NOMO-1 treated with DMSO at 0.1 percent for 48 hours (cell line): ENCODE data around the gene WDPCP.
"Not testable (repeated sequence)": the region's sequence is repeated elsewhere in the genome, so short reads cannot be mapped to it uniquely, and the experiment has no call there.

Experiments used
- DNase-seq: peaks from one replicate; lab custom pipeline; 2025; ENCODE audit not compliant: unreplicated experiment; lab: John Stamatoyannopoulos, UW

The WDPCP gene

DNA sequence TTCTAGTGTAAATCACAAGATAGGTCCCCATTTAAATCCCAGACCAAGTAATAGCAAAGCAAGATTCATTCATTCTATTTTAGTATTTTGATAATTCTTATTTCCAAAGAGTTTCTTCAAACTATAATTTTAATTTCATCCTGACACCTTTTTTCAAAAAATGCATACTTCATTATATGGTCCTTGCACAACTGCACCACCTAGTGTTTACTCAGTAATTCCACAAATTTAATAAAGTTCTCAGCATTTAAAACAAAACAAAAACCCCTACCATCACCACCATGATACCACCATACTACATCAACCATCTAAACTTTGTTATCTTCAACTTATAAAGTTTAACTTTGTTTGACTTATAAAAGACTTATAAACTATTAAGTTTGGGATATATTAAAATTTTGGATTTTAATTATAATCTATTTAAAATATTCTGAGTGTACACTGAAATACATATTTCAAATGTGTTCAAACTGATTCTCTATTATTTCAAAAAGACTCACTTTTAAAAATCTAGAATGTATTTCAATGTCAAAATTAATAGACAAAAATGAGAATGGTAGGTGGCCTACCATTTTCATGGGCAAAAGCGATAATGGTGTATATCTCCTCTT lies 44.2 kb downstream of the WDPCP start:
- DNase-seq: peak; percentile 13

DNA sequence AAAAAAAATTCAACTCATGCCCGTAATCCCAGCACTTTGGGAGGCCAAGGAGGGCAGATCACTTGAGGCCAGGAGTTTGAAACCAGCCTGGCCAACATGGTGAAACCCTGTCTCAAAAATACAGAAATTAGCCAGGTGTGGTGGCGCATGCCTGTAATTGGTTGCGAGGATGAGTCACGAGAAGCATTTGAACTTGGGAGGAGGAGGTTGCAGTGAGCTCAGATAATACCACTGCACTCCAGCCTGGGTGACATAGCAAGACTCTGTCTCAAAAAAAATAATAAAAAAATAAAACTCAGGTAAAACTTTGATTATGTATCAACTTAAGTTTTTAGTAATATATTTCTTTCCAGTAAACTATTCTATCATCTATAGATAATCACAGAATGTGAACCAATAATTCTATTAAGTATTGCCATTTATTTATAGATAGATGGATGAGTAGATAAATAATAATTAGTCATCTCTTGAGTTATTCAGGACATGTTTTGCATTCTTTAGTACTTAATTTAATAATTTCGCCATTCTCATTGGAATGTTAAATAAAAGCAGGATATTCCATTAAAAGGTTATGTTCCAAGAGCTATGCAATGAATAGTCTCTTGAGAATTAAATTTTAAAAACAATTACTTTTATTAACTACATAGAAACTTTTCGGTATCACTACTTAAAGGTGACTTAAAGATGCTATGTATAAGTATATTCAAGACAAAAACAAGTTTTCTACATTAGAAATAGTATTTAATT lies 48.7 kb downstream of the WDPCP start:
- no peak for DNase-seq

GRCh38 chr2:63538390-63538789 lies 49.9 kb downstream of the WDPCP start:
- DNase-seq: no peak

DNA sequence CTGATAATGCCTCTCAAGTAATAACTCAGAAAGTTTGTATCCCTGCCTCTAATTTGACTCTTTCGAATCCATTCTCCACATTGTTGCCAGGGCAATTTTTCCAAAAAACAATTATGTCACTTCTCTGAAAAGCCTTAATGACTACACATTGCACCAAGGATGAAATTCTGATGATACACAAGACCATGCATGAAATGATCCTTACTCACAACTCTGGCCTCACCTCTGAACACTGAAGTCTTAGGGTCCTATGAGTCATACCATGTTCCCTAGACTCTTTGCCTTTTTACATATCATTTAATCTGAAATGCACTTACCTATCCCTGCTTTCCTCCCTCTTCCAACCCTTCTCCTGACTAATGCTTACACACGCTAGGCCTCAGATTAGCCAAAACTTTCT lies 51.0 kb downstream of the WDPCP start:
- DNase-seq: no peak

- no peak for DNase-seq
Measured at GRCh38 chr2:63530704-63531279, 57.5 kb downstream of the WDPCP start.

- no peak for DNase-seq
Measured at GRCh38 chr2:63525905-63526304, 62.4 kb downstream of the WDPCP start.

DNA sequence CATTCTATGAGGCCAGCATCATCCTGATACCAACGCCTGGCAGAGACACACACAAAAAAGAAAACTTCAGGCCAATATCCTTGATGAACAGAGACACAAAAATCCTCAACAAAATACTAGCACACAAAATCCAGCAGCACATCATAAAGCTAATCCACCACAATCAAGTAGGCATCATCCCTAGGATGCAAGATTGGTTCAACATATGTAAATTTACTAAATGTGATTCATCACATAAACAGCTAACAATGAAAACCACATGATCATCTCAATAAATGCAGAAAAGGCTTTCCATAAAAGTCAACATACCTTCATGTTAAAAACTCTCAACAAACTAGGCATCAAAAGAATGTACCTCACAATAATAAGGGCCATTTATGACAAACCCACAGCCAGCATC lies 65.3 kb downstream of the WDPCP start:
- no peak for DNase-seq

DNA sequence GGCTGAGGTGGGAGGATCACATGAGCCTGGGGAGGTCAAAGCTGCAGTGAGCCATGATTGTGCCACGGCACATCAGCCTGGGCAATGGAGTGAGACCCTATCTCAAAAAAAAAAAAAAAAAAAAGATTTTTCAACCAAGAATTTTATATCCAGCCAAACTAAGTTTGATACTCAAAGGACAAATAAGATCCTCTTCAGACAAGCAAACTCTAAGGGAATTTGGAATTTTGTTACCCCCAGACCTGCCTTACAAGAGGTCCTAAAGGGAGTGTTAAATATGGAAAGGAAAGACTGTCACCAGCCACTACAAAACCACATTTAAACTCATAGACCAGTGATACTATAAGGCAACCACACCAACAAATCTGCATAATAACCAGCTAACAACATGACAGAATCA lies 67.5 kb downstream of the WDPCP start:
- no peak for DNase-seq

- no peak for DNase-seq
Measured at GRCh38 chr2:63514781-63515180, 73.5 kb downstream of the WDPCP start.

DNA sequence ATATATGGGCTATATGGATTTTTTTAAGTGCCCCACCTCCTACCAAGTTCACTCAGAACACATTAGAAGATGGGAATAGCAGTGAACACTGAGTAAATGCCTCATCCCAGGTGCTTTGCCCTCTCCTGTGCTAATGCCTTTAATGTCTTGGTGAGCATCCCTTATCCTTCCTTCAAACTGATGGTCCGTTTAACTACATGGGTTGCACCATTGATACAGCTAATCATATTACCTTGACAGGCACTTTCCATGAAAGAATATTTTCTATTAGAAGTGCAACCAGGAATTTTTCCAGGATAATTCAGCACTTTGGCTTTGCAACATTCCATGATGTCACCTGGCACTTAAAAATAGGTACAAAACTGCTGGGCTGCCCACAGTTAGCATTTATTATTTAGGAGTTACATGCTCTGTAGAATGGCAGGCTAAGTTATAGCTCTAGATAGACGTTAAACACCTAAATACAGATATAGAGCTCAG lies 74.0 kb downstream of the WDPCP start:
- no peak for DNase-seq

DNA sequence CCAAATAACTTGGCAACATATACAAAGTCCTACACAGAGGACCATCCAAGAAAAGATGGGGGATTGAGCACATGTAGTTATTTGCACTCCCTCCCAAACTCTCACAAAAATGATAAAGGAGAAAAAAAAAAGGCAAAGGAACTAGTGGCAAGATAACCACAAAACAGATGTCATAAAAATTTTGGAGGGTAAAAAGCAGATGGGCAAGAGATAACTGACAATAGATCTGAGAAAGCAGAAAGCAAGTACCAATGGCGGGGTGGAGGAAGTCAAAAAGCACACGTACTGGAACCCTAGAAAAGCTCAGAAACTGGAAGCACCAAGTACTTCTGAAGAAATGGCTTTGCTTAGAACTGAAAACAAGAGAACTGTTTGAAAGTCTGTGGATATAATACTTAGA lies 82.0 kb downstream of the WDPCP start:
- DNase-seq: no peak

- no peak for DNase-seq
Measured at GRCh38 chr2:63503818-63504217, 84.5 kb downstream of the WDPCP start.

DNA sequence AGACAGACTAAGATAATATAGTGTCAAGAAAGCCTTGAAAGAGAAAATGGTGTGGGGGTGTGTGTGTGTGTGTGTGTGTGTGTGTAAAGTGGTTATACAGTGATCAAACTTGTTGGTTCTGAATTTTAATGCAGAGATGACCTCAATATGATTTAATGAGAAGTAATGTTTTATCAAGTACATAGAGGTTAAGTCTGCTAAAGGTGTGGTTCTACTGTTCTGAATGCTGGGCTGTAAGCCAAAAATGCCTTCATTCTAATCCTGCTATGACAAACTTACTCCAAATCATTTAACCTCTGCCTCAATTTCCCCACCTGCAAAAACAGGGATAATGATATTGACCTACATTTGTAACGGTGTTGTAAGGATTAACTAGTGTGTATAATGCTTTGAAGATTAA lies 87.9 kb downstream of the WDPCP start:
- no peak for DNase-seq

- DNase-seq: no peak
Measured at GRCh38 chr2:63497576-63497975, 90.7 kb downstream of the WDPCP start.

DNA sequence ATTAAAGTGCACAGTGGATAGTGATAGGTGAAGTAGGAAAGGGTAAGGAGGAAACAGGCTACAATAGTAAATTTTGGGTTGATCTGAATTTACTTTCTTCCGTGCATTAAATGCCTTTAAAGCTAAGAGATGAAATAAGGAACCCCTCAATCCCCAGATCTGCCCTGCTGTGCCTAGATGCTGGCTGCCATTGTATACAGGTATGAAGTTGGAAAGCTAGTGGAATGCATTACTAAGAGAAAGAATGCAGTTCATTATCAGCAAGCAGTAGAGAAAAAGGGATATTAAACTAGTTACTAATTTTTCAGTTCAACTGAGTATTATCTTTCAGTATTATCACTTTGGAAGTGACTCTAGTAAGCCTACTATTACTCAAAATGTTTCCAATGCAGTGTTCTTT lies 93.3 kb downstream of the WDPCP start:
- no peak for DNase-seq

DNA sequence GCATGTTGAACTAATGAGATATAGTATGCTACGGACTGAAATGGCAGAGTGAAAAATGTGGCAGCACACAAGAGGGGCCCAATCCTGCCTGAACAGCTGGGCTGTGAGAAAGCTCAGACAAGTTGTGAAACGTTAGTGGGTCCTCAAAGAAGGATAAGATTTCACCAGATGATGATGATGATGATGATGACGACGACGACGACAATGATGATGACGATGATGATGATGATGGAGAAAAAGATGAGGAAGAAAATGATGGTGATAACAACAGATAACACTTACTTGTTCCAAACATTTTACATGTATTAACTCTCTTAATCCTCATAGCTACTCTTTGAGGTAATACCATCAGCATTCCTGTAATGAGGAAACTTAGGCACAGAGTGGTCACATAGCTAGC lies 94.2 kb downstream of the WDPCP start:
- no peak for DNase-seq

GRCh38 chr2:63488118-63488713 lies 100.1 kb downstream of the WDPCP start:
- peak; percentile 6 for DNase-seq

DNA sequence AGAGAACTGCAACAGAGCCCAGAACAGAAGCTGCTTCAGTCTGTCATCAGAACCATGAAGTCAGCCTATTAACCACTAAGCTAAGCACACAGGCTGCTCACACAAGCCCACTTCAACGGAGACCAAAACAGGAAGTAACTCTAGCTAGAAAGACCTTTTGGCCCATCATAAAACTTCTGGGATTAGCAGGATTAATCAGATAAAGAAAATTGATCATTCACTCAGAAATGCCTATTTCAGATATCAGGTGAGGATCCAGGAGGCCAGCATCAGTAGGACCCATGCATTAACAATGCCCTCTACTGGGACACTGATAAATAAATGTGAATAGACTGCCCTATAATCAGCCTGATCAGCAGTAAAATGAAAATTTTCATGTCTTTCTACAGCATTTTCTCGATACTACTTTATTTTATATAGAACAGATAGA lies 101.4 kb downstream of the WDPCP start:
- peak; percentile 40 for DNase-seq

DNA sequence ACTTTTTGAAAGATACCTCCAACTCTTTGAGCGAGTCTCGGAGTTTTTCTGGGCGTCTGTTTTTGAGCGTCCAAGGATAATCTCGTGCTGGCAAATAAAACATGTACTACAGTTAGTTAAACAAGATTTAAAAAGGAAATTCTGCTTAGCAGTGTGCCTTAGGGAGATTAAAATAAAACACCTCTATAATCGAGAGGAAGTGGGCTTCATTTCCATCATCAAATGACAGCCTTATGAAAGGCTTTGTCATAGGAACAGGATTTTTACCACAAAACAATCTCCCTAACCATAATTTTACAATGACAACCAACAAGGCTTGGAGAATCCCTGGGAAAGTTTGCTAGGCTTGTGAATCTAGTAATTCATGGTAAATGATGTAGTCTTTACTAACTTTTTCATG lies 103.4 kb downstream of the WDPCP start:
- DNase-seq: no peak

GRCh38 chr2:63484481-63484880 lies 103.8 kb downstream of the WDPCP start:
- DNase-seq: no peak

DNA sequence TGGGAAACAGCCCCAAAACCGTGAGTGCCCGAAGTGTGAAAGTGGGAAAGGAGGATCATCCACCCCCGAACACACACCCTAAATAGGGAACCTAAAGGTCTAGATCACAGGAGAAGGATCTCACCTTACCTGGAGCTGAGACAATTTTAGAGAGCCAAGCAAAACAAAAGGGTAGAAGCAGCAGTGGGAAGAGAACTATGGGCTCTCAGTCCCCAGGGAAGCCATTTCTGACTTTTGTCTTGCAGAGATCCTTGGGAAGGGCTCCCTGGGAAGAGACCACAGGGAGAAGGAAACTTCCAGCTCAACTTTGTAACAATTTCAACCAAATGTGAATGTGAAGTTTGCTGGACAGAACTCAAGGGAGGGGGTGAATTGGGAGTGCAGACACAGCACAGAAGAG lies 110.6 kb downstream of the WDPCP start:
- no peak for DNase-seq

GRCh38 chr2:63469313-63469712 lies 119.0 kb downstream of the WDPCP start:
- DNase-seq: not testable (repeated sequence)
